Lower leg skin (tissue), 4 donors: ENCODE results near the gene TGFBR3. TPM values are rescaled to one million over a fixed set of nuclear protein-coding genes. Genes with fewer than 3 reads are reported as not detected.

Experiments used
- DNase-seq, 2 donors: peaks; one replicate each; pipeline ENCODE4 v3.0.0-alpha.2; 2019; ENCODE audit warnings: low spot score in 2 of 2
- H3K4me3 ChIP-seq: fragments of 200-600 bp; sonication (generic); 2 replicates; pipeline ENCODE4 v1.5.1; 2017; ENCODE audit warnings: mild to moderate bottlenecking, low read depth; ENCODE audit not compliant: poor library complexity, severe bottlenecking
- POLR2A ChIP-seq, 2 donors: fragments of 450-650 bp; IDR thresholded peaks; one replicate each; pipeline ENCODE4 v1.6.1; 2016 to 2017; ENCODE audit warnings: antibody characterized with exemption in 2 of 2, mild to moderate bottlenecking in 1 of 2, moderate library complexity in 1 of 2
- WGBS, 2 donors: methylation state at CpG; one replicate each; pipeline ENCODE4 v1.1.5; 2018; 5-methylcytosine and 5-hydroxymethylcytosine counted together
- intact Hi-C: fragments of 100-400 bp; cut with DNase I; formaldehyde crosslinking; loops from one replicate; pipeline ENCODE4 v1.15.0; 2023; ENCODE audit warnings: low total_unique reads
- total RNA-seq, 4 donors: library from RNA; depleted of rRNA; stranded (reverse); fragments of >200 nt; gene quantifications; one replicate each; pipeline ENCODE4 v1.1.0, GENCODE V29; 2016
- TF ChIP-seq, protein P1 (sequence below), 3 donors: fragments of 450-650 bp; IDR thresholded peaks; one replicate each; pipeline ENCODE4 v1.5.1; 2016; ENCODE audit warnings: antibody characterized with exemption in 3 of 3, mild to moderate bottlenecking in 3 of 3, moderate library complexity in 2 of 3

The TGFBR3 gene
- total RNA-seq, 4 donors from 2014 or later, result 79.4 to 134 (median 116) TPM

DNA sequence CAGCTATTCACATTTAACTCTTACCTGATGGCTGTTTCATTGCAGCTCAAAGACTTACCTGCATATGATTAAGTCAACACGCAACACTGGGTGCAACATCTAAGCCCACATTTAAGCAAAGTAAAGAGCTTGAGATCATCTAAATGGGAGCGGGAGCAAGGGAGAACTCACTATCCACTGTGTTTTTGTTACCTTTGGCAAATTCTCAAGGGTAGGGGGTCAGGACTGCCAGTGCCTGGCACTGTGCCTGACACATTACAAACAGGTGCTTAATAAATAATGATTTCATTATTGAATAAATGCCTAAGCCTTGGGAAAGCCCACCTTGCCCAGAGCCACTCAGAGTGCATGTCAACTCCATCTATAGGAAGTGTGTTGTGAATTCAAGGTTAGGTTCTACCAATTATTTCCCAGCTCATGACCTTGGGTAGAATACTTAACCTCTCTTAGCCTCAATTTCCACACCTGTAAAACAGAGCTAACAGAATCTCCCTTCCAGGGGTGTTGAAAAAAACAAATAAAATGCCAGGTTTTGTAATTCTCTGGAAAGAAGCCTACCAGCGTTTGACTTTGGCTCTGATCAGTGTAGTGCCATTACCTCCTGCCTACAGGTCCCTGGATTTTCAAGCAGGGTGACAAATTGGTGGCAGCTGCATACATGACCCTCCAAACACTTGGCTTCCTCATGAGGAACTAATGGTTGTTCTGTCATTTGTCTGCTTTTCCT, 109.7 kb downstream of the TGFBR3 start:
- no peak overlapping the region for H3K4me3 ChIP-seq
- intact Hi-C loops, result no loop called here
- no peak for DNase-seq
- WGBS, 2 donors, result 68 to 72% methylated on average over 3 of the region's 3 CpGs
- no peak for TF ChIP-seq POLR2A (IDR thresholded peaks at IDR 0.05)
- TF ChIP-seq, protein P1, sequence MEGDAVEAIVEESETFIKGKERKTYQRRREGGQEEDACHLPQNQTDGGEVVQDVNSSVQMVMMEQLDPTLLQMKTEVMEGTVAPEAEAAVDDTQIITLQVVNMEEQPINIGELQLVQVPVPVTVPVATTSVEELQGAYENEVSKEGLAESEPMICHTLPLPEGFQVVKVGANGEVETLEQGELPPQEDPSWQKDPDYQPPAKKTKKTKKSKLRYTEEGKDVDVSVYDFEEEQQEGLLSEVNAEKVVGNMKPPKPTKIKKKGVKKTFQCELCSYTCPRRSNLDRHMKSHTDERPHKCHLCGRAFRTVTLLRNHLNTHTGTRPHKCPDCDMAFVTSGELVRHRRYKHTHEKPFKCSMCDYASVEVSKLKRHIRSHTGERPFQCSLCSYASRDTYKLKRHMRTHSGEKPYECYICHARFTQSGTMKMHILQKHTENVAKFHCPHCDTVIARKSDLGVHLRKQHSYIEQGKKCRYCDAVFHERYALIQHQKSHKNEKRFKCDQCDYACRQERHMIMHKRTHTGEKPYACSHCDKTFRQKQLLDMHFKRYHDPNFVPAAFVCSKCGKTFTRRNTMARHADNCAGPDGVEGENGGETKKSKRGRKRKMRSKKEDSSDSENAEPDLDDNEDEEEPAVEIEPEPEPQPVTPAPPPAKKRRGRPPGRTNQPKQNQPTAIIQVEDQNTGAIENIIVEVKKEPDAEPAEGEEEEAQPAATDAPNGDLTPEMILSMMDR (IDR thresholded peaks at IDR 0.05), result no peak

DNA sequence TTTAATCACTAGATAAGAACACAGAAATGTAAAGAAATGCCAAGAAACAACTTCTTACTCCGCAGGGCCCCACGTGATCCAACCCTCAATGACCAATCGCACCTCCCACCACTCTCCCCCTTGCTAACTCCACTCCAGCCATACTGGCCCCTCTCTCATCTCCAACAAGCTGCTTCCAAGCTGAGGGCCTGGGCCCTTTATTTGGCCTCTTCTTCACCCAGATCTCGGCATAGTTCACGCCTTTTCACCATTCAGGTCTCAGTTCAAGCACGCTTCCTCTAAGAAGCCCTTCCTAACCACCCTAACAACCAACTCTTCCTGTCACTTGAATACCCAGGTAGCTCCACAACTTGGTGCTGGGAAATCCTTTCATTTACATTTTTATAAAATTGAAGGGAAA, 110.7 kb downstream of the TGFBR3 start:
- TF ChIP-seq, protein P1 (IDR thresholded peaks at IDR 0.05), result no peak
- no peak for TF ChIP-seq POLR2A (IDR thresholded peaks at IDR 0.05)
- no peak overlapping the region for H3K4me3 ChIP-seq
- WGBS, 2 donors, result 93 to 97% methylated on average over 6 of the region's 6 CpGs
- no peak for DNase-seq
- intact Hi-C loops, result no loop called here

DNA sequence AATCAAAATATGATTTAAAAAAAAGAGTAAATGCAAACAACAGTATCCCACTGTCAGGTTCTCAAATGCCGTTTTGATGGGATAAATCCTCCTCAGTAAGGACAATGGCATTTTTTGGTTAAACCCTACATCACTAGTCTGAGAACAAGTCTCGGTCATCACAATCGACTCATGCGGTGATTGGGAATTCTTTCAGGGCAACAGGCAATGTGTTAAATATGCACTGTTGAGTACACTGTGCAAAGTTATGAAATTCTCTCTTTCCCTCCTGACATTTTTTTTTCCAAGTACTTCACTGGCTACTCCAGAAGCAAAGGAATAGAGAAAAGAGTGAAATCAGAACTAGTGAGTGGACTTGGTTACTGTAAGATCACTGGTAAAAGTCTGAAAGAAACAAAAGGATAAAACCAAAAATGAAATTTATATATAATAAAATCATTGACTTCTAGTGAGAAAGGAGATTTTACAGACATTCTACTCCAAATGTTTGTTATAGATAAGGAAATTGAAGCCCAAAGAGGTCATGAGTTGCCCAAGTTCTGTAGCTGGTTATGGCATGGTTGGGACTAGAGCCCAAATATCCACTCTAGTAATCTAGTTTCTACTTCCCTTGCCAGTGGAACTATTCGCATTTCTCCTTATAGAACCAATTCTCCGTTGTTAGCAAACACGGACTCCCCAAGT, 111.3 kb downstream of the TGFBR3 start:
- intact Hi-C loops, result no loop called here
- no peak for DNase-seq
- no peak for TF ChIP-seq POLR2A (IDR thresholded peaks at IDR 0.05)
- TF ChIP-seq, protein P1 (IDR thresholded peaks at IDR 0.05), result no peak

DNA sequence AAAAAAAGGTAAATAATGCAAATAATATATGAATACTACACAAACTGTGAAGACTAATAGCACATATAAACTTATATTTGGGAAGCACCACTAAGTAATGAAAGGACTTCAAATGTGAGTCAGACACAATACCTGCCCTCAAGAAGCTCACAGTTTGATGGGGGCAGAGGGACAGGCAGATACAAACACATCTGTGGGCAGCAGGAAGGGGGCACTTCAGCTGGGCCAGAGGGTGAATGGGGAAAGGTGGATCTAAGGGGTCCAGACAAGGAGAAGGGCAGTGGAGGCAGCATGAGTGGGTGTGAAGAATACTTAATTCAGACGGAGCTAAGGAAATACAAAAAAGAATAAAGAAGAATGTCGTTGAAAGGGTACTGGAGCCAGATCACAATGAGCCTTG, 114.2 kb downstream of the TGFBR3 start:
- H3K4me3 ChIP-seq, result no peak overlapping the region
- WGBS, 2 donors, result 62 to 87% methylated on average over 2 of the region's 2 CpGs
- no peak for DNase-seq
- TF ChIP-seq, protein P1 (IDR thresholded peaks at IDR 0.05), result no peak
- no peak for TF ChIP-seq POLR2A (IDR thresholded peaks at IDR 0.05)
- intact Hi-C loops, result no loop called here

More for the DNA sequence above, 111.3 kb downstream of the TGFBR3 start:
- 85 to 92% methylated on average over 7 of the region's 7 CpGs for WGBS, 2 donors
- no peak overlapping the region for H3K4me3 ChIP-seq

DNA sequence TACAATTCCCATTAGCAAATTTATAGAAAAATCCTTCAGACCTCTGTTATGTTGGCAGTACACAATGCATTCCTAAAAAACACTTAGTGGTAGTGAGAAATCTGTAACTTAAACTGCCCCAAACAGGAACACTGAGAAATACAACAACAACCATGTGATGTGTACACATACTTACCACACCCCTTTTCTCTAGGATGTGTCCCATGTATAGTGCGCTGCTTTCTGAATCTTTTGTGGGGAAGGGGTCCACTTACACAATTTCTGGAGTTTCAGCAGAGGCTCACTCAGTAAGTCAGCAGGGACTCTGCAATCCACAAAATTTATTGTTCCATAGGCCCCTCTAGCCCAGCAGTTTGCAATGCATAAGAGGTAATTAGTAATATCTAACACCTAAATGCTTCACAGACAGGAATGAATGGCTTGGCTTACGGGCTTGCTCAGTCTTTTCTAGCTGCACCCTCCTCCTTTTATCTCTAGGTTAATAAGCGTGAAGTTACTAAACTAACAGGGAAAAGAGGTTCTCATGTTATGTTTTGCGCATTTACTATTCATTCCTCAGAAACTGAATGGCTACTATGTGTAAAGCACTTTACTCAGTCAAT, 115.2 kb downstream of the TGFBR3 start:
- intact Hi-C loops, result no loop called here
- 94 to 96% methylated on average over 4 of the region's 4 CpGs for WGBS, 2 donors
- TF ChIP-seq, protein P1 (IDR thresholded peaks at IDR 0.05), result no peak
- no peak for TF ChIP-seq POLR2A (IDR thresholded peaks at IDR 0.05)
- DNase-seq, result no peak
- H3K4me3 ChIP-seq, result no peak overlapping the region
